CD1c-positive myeloid dendritic cell (primary cell): ENCODE measurements around the gene C5AR2.
"Not testable (repeated sequence)": the region's sequence is repeated elsewhere in the genome, so short reads cannot be mapped to it uniquely, and the experiment has no call there.

Source experiments
- DNase-seq: peaks from one replicate; pipeline ENCODE4 v3.0.0-alpha.2; 2016; ENCODE audit errors: extremely low spot score

Gene C5AR2

GRCh38 chr19:47362321-47362720 lies 30.3 kb downstream of the C5AR2 start:
- DNase-seq = no peak

- peak; percentile 15 for DNase-seq
Measured at GRCh38 chr19:47363758-47364531, 32.0 kb downstream of the C5AR2 start.

GRCh38 chr19:47365455-47365854 lies 33.5 kb downstream of the C5AR2 start:
- not testable (repeated sequence) for DNase-seq

- peak; percentile 41 for DNase-seq
Measured at GRCh38 chr19:47370045-47370611, 38.2 kb downstream of the C5AR2 start.

- DNase-seq = no peak
Measured at GRCh38 chr19:47371261-47371660, 39.3 kb downstream of the C5AR2 start.

- DNase-seq = no peak
Measured at GRCh38 chr19:47372603-47373002, 40.6 kb downstream of the C5AR2 start.

GRCh38 chr19:47373246-47374240 lies 41.6 kb downstream of the C5AR2 start:
- DNase-seq = no peak

GRCh38 chr19:47374876-47375693 lies 43.1 kb downstream of the C5AR2 start:
- DNase-seq = no peak

GRCh38 chr19:47375694-47376588 lies 44.0 kb downstream of the C5AR2 start:
- DNase-seq = no peak

GRCh38 chr19:47376589-47377144 lies 44.7 kb downstream of the C5AR2 start:
- peak; percentile 38 for DNase-seq

GRCh38 chr19:47377208-47377701 lies 45.3 kb downstream of the C5AR2 start:
- no peak for DNase-seq

- DNase-seq = no peak
Measured at GRCh38 chr19:47377801-47378200, 45.8 kb downstream of the C5AR2 start.

GRCh38 chr19:47378246-47378645 lies 46.3 kb downstream of the C5AR2 start:
- DNase-seq = no peak

- DNase-seq = no peak
Measured at GRCh38 chr19:47379381-47379938, 47.5 kb downstream of the C5AR2 start.

- DNase-seq = no peak
Measured at GRCh38 chr19:47380559-47380958, 48.6 kb downstream of the C5AR2 start.

- DNase-seq = no peak
Measured at GRCh38 chr19:47381121-47381520, 49.1 kb downstream of the C5AR2 start.

- DNase-seq = peak; percentile 88
Measured at GRCh38 chr19:47381653-47382279, 49.8 kb downstream of the C5AR2 start.

- not testable (repeated sequence) for DNase-seq
Measured at GRCh38 chr19:47383890-47384289, 51.9 kb downstream of the C5AR2 start.

GRCh38 chr19:47384533-47384932 lies 52.6 kb downstream of the C5AR2 start:
- not testable (repeated sequence) for DNase-seq
